ENCODE data around the gene APBA2. TPM values are rescaled to one million over a fixed set of nuclear protein-coding genes. Genes with fewer than 3 reads are reported as not detected.

Gene APBA2
- polyA plus RNA-seq, 1 donor, result 12.6 TPM

DNA sequence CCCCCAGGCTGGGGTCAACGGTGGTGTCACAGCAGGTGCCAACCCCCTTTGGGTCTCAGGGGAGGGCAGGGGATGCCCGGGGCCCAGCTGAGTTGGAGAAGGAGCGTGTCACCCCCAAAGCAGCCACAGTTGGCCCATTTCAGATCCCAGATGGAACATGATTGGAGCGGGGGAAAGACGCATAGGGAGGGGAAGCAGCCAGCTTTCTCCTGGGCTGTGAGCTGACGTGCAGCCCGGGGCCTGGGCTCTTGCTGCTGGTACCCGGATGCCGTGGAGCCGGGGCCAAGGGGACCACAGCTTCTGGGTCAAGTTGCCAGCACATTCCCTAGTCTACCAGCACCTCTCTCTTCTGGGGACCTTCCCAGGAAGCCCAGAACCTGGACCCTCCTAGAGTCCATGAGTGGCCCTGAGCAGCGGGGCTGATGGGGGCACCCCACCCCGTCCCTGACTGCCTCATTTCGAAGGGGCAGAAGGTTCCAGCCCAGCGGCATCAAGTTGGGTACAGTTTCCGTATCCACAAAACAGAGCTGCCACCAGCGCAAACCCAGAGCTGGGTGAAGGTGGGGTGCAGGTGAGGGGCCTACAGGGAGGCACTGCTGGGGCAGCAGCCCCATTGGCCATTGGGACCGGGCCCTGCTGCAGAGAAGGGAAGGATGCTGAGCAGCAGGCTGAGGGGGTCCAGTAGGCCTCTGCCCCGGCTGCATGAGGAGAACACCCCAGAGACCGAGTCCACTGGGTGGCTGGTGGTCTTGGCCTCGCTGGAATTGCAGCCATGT lies 235.0 kb downstream of the APBA2 start:
- no peak for DNase-seq

GRCh38 chr15:29121369-29121656 lies 235.5 kb downstream of the APBA2 start:
- no peak for DNase-seq

DNA sequence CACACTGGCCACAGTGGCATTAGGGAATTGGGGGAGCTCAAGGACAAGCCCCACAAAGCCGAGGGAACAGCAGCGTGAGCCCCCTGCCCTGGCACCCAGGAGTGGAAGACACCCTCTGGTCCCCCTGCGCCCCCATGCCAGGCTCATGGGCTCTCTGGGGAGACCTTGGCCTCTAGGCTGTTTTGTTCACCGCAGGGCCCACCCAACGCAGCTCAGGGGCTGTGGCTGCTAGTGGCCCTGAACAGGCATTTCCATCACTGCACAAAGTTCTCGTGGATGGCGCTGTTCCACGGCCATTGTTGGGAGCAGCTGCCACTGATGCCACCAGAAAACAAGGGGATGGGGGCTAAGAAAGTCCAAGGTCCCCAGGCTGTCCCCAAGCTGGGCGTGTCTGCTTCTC lies 236.1 kb downstream of the APBA2 start:
- DNase-seq, result no peak

DNA sequence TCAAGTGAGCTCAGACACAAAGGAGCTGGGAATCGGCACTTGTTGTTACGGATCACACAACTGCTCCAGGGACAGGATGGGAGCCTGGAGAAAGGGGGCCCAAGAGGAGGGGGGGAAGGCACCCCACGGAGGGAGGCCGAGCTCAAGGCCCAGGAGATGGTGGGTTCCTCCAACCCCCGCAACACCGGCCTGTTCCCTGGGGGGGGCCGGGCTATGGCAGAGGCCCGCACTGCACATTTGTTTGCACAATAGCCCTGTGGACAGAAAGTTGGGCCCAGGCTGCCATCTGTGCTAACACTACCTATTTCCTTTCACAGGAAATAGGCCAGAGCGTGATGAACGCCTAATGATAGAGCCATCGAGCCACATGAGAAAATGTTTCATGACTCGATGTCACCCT lies 236.7 kb downstream of the APBA2 start:
- no peak for DNase-seq

DNA sequence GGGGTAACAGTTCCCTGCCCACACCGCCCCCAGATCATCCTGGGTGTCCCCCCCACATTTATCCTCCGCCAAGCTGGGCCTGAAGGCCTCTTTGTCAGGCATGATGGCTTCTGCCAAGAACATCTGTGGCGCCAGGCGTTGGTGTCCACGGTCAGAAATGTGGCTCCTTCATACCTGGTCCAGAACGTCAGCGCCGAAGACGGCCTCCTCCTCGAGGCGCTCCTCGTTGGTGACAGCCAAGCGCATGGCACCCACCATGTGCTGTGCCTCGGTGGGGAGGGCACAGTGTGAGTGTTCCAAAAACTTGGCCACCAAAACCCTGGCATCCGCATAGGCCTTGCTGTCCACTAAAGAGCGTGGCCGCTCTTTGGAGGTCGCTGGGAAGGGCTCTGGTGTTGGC lies 237.4 kb downstream of the APBA2 start:
- no peak for DNase-seq

- DNase-seq, result no peak
Observed at GRCh38 chr15:29123991-29124390, 238.2 kb downstream of the APBA2 start.

- no peak for DNase-seq
Observed at GRCh38 chr15:29124581-29125381, 239.0 kb downstream of the APBA2 start.

DNA sequence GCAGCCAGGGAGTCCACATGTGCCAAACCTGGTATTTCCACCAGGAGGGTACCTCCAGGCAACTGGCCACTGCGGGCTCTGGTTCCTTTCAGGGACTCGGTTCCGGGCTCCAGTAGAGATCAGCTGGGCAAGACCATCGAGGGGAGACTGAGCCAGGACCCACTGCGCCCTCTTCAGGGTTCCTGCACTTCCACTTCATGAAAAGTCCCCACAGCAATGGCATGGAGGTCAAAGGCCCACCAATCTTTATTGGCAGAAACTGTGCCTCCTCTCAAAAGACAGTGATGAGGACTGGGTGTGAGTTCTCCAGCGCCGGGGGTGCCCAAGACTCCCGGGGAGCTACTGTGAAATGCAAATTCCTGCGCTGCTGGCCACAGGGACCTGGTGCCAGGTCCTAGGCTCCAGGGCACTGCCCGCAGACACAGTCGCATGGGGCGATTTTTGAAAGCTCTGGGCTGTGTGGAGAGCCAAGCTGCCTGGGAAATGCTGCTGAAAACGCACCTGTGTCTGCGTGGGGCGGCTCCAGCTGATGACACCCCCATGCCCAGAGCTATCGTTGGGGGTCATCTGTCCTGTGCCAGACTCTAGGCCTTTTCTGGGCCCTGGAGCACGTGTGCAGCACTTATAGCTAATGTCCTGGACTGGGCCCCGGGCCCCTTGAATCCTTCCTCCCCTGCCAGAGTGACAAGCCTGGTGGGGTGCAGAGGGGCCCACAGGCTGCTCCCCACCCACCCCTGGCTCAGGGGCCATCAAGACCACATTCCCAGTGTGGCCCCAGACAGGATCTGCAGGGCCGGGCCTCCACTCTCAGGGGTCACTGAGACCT lies 239.8 kb downstream of the APBA2 start:
- no peak for DNase-seq

DNA sequence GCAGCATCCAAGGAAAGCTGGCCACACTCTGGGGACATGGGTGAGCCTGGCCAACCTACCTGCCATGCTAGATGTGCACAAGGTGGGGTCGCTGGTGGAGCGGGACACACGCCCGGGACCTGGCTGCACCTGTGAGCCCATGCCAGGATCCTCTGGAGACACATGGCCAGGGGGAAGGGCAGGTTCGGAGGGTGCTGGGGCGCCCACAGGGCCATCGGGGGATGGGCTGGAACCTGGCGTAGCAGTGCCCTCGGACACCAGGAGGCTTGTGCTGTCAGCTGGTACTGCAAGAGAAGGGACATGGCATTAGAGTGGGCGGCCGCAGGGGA lies 240.4 kb downstream of the APBA2 start:
- no peak for DNase-seq

DNA sequence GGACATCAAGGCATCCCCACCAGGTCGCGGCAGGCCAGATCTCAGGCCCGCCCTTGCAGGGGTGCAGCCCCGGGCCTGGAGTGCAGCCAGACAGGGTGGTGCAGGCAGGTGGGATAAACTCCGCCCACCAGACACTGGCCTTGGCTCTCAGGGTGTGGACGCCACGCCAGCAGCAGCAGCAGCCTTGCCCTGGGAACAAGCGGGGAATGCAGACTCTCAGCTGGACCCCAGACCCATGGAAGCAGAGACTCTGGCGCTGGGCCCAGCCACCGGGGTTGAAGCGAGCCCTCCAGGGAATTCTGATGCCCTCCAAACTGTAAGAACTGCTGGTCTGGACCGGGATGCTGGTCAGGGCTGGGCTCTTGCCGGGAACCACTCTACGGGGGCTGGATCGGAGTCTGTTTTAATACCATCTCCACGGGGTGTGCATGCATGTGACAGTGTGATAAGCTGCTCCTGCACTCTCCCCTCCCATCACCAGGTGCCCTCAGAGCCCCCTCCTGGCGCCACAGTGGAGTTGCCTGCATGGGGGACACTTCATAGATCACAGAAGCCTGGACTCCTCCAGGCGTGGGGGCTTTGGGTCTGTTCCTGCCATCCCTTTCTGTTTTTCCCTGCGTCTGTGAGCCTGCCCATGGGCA lies 241.2 kb downstream of the APBA2 start:
- DNase-seq, result no peak

DNA sequence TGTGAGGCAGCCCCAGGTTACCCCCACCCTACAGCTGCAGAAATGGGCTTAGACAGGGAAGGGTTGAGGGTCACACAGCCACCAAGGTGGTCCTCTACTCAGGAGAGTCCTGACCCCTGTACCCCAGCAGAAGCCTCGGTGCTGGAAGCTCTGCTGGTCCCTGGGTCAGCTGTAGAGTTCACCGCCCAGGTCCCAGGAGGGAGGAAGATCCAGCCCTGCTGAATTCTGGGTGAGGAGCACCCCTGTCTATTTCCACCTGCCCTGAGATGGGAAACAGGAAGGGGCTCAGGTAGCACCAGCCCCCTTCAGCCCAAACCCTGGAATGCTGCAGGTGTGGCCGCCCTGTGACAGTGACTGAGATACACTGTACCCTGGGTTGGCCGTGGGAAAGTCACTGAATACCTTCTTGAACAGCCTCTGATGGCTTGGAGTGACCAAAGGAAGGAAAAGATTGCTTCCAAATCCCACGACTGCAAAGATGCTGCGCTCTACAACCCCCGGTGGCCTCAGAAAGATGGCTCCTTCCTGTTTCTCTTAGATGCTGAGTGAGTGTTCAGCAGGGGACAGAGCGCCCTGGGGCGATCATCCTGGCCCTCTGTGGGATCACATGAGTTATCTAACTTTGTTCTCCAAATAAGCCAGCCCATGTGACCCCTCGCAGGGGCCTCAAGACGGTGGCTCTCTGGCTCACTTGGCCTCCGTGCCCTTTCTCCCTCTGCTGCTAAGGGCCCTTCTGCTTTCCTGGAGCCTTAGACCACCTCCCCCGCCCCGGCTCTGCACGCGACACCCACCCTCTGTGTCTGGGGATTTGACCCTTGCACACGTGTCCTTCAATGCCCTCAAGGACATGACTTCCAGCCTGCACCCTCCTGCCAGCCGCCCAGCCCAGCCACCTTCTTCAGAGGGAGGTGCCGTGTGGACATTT lies 242.0 kb downstream of the APBA2 start:
- no peak for DNase-seq

GRCh38 chr15:29128671-29129070 lies 242.9 kb downstream of the APBA2 start:
- no peak for DNase-seq

GRCh38 chr15:29129221-29129620 lies 243.4 kb downstream of the APBA2 start:
- DNase-seq, result no peak

GRCh38 chr15:29129926-29130325 lies 244.2 kb downstream of the APBA2 start:
- DNase-seq, result no peak

- DNase-seq, result no peak
Observed at GRCh38 chr15:29130476-29130875, 244.7 kb downstream of the APBA2 start.

- no peak for DNase-seq
Observed at GRCh38 chr15:29130951-29131839, 245.4 kb downstream of the APBA2 start.

DNA sequence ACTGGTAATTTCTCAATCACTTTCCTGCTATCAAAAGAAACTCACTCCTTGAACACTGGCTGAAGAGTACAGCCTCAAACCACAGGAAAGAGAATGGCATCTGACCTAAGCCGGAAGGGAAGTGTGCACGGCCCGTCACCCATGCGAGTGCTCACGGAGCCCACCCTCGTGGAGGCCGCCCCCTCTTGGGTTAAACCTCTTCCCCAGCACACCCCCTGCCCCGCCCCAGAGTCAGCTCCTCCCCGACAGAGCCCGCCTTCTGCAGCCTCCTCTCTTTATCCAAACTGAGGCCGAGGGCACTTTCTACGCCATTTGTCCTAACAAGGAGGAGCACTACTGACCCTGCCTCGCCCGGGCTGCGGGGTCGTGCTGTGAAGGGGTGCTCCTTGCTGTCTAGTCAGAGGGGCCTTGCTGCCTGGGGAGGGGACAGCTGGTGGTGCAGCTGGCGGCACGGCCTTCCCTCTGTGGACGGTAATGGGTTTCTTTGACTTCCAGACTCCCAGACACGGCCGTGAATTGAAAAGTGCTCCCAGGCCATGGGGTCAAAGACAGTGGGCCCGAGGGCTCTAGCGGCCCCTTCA lies 246.2 kb downstream of the APBA2 start:
- DNase-seq, result no peak

DNA sequence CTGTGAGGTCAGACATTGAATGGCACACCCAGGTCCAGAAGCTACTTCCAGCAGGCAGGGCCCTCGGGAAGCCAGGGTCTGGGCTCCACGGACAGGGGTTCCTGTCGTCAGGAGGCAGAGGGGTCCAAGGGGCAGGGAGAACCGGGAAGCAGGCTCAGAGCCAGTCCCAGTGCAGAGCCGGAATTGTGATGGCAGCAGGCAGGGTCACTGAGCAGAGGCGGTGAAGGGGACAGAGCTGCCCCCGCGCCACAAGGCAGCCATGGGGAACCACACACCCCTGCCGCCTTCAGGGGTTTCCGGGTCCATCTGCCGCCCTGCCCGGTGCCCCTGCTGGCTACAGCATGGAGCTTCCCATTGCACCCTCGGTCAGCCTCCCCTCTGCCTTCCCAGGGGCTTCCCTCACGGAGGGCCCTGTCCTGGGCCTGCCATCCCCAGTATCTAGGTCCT lies 247.0 kb downstream of the APBA2 start:
- no peak for DNase-seq

GRCh38 chr15:29133321-29133720 lies 247.5 kb downstream of the APBA2 start:
- no peak for DNase-seq

- no peak for DNase-seq
Observed at GRCh38 chr15:29133791-29134190, 248.0 kb downstream of the APBA2 start.

Measured in left kidney (tissue), 2 donors.